H9 (cell line): ENCODE results near the gene ABCG1. TPM values are rescaled to one million over a fixed set of nuclear protein-coding genes. Genes with fewer than 3 reads are reported as not detected.

ENCODE experiments used
- DNase-seq: peaks from one replicate; pipeline ENCODE4 v3.0.0-alpha.2; 2017
- H2AFZ ChIP-seq: one replicate; pipeline ENCODE4 v1.6.1; 2013; ENCODE audit warnings: mild to moderate bottlenecking, low read length, control low read depth, moderate library complexity
- H2AK5ac ChIP-seq: 2 replicates; pipeline ENCODE4 v1.6.1; 2013; ENCODE audit warnings: low read length, control low read depth, mixed read lengths; ENCODE audit not compliant: insufficient read length
- H2BK120ac ChIP-seq: one replicate; pipeline ENCODE4 v1.6.1; 2013; ENCODE audit warnings: low read depth, mild to moderate bottlenecking, low read length, control low read depth, inconsistent platforms; ENCODE audit not compliant: poor library complexity, severe bottlenecking
- H2BK12ac ChIP-seq: 2 replicates; pipeline ENCODE4 v1.6.1; 2013; ENCODE audit warnings: low read length, control low read depth, mixed read lengths, low read depth; ENCODE audit not compliant: insufficient read length
- H2BK15ac ChIP-seq: 2 replicates; pipeline ENCODE4 v1.6.1; 2013; ENCODE audit warnings: low read depth, low read length, control low read depth
- H2BK20ac ChIP-seq: one replicate; pipeline ENCODE4 v1.6.1; 2013; ENCODE audit warnings: low read depth, mild to moderate bottlenecking, low read length, control low read depth, inconsistent platforms; ENCODE audit not compliant: poor library complexity, severe bottlenecking
- H2BK5ac ChIP-seq: 2 replicates; pipeline ENCODE4 v1.6.1; 2013; ENCODE audit warnings: low read length, control low read depth, mixed read lengths; ENCODE audit not compliant: insufficient read length
- H3K14ac ChIP-seq: 2 replicates; pipeline ENCODE4 v1.6.1; 2013; ENCODE audit warnings: low read length, control low read depth; ENCODE audit not compliant: insufficient read depth
- H3K18ac ChIP-seq: 2 replicates; pipeline ENCODE4 v1.6.1; 2013; ENCODE audit warnings: low read depth, mild to moderate bottlenecking, mixed read lengths, low read length, control low read depth; ENCODE audit not compliant: insufficient read length
- H3K23ac ChIP-seq: 2 replicates; pipeline ENCODE4 v1.6.1; 2013; ENCODE audit warnings: low read length, control low read depth, mixed read lengths, low read depth; ENCODE audit not compliant: insufficient read length
- H3K23me2 ChIP-seq: 2 replicates; pipeline ENCODE4 v1.6.1; 2013; ENCODE audit warnings: low read depth, mild to moderate bottlenecking, mixed read lengths, low read length, control low read depth; ENCODE audit not compliant: insufficient read length, poor library complexity, severe bottlenecking
- H3K27ac ChIP-seq: 2 replicates; pipeline ENCODE4 v1.5.1; 2013; ENCODE audit warnings: low read length, control low read depth, mixed read lengths, low read depth; ENCODE audit not compliant: insufficient read length
- H3K27me3 ChIP-seq: 2 replicates; pipeline ENCODE4 v1.6.1; 2013; ENCODE audit warnings: low read length, control low read depth, inconsistent platforms; ENCODE audit not compliant: insufficient read depth
- H3K4ac ChIP-seq: 2 replicates; pipeline ENCODE4 v1.6.1; 2013; ENCODE audit warnings: low read depth, mild to moderate bottlenecking, control low read depth, inconsistent platforms, low read length, moderate library complexity
- H3K4me1 ChIP-seq: 2 replicates; pipeline ENCODE4 v1.6.1; 2013; ENCODE audit warnings: low read length, control low read depth, inconsistent platforms; ENCODE audit not compliant: insufficient read depth
- H3K4me2 ChIP-seq: 2 replicates; pipeline ENCODE4 v1.6.1; 2013; ENCODE audit warnings: low read length, control low read depth, mixed read lengths; ENCODE audit not compliant: insufficient read length, insufficient read depth
- H3K56ac ChIP-seq: 2 replicates; pipeline ENCODE4 v1.6.1; 2013; ENCODE audit warnings: low read depth, mild to moderate bottlenecking, mixed read lengths, low read length, control low read depth; ENCODE audit not compliant: insufficient read length
- H3K79me1 ChIP-seq: 2 replicates; pipeline ENCODE4 v1.6.1; 2013; ENCODE audit warnings: low read depth, mild to moderate bottlenecking, moderate library complexity, low read length, control low read depth, inconsistent platforms; ENCODE audit not compliant: insufficient read depth, poor library complexity, severe bottlenecking
- H3K79me2 ChIP-seq: 2 replicates; pipeline ENCODE4 v1.6.1; 2013; ENCODE audit warnings: low read length, control low read depth, inconsistent platforms; ENCODE audit not compliant: insufficient read depth
- H3K9ac ChIP-seq: 2 replicates; pipeline ENCODE4 v1.6.1; 2013; ENCODE audit warnings: low read length, control low read depth, mixed read lengths; ENCODE audit not compliant: insufficient read length; ENCODE audit errors: extremely low read depth
- H3K9me3 ChIP-seq: one replicate; pipeline ENCODE4 v1.6.1; 2013; ENCODE audit warnings: low read depth, low read length, inconsistent platforms; ENCODE audit not compliant: control insufficient read depth
- H3T11ph ChIP-seq: one replicate; pipeline ENCODE4 v1.6.1; 2013; ENCODE audit warnings: mild to moderate bottlenecking, low read length, control low read depth, inconsistent platforms
- H4K20me1 ChIP-seq: one replicate; pipeline ENCODE4 v1.6.1; 2013; ENCODE audit not compliant: control insufficient read depth, insufficient read length, insufficient read depth
- H4K5ac ChIP-seq: 2 replicates; pipeline ENCODE4 v1.6.1; 2013; ENCODE audit warnings: low read depth, mild to moderate bottlenecking, mixed read lengths, low read length, control low read depth; ENCODE audit not compliant: insufficient read length
- H4K8ac ChIP-seq: replicated peaks from 2 replicates; pipeline ENCODE4 v1.6.1; 2013; ENCODE audit warnings: low read length, control low read depth, mixed read lengths, low read depth; ENCODE audit not compliant: insufficient read length
- H4K91ac ChIP-seq: 2 replicates; pipeline ENCODE4 v1.6.1; 2013; ENCODE audit warnings: low read depth, mild to moderate bottlenecking, moderate library complexity, mixed read lengths, low read length, control low read depth; ENCODE audit not compliant: insufficient read length
- H3K27ac Mint-ChIP-seq, 3 experiments: 2 replicates in 2 of 3; 3 replicates in 1 of 3; pipeline ENCODE4 v1.8.0; 2020 to 2021; ENCODE audit warnings: mixed read lengths in 3 of 3, mild to moderate bottlenecking in 1 of 3, moderate library complexity in 1 of 3
- H3K27me3 Mint-ChIP-seq: 2 replicates; pipeline ENCODE4 v1.8.0; 2021; ENCODE audit warnings: low read depth, mild to moderate bottlenecking, moderate library complexity, mixed read lengths
- H3K36me3 Mint-ChIP-seq, 3 experiments: 2 replicates in 2 of 3; 3 replicates in 1 of 3; pipeline ENCODE4 v1.8.0; 2020 to 2021; ENCODE audit warnings: low read depth in 3 of 3, mixed read lengths in 3 of 3; ENCODE audit not compliant: insufficient read depth in 1 of 3
- H3K4me1 Mint-ChIP-seq, 2 experiments: 2 replicates each; pipeline ENCODE4 v1.8.0; 2020; ENCODE audit warnings: mixed read lengths in 2 of 2
- H3K4me3 Mint-ChIP-seq, 2 experiments: 2 replicates in 1 of 2; 3 replicates in 1 of 2; pipeline ENCODE4 v1.8.0; 2020 to 2021; ENCODE audit warnings: mild to moderate bottlenecking in 2 of 2, mixed read lengths in 2 of 2, moderate library complexity in 1 of 2
- H3K9me3 Mint-ChIP-seq, 2 experiments: 2 replicates in 1 of 2; 3 replicates in 1 of 2; pipeline ENCODE4 v1.8.0; 2020; ENCODE audit warnings: mild to moderate bottlenecking in 2 of 2, mixed read lengths in 2 of 2, moderate library complexity in 1 of 2
- WGBS: extraction: QIAGEN DNeasy Blood & Tissue Kit; methylation state at CpG from one replicate; pipeline ENCODE4 v1.1.7; 2013; ENCODE audit warnings: missing lambda C conversion rate, low lambda C conversion rate, mixed read lengths; ENCODE audit not compliant: insufficient read length; ENCODE audit errors: extremely low coverage; 5-methylcytosine and 5-hydroxymethylcytosine counted together
- total RNA-seq: library from RNA; stranded (reverse); gene quantifications from 2 replicates; pipeline ENCODE4 v1.2.1, GENCODE V29; 2021
- TF ChIP-seq, protein P1 (sequence below): fragments of 200-600 bp; sonication (generic); conservative IDR thresholded peaks from 3 replicates; pipeline ENCODE4 v1.8.0; 2021; ENCODE audit warnings: antibody characterized with exemption, mild to moderate bottlenecking

ABCG1 gene
- total RNA-seq, 1 experiment from 2014 or later, result 0.83 TPM

DNA sequence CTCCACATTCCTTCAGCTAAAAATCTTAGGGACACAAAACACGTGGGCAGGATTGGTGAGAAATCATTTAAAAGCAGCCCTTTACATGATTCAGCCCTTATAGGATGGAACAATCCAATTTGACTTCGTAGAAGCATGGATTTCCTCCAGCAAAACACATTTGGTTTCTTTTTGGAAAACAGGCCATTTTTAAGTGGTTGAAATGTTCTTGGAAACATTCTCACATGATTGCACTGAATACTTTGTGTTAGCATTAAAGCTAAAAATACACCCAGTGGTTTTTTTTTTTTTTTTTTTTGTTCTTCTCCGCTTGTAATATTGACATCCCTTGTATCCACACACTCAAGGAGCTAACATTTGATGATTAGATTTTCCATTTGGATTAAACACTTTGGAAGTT lies 42.1 kb upstream of the ABCG1 start:
- H2AFZ ChIP-seq, result no peak overlapping the region
- no peak overlapping the region for H2BK15ac ChIP-seq
- no peaks in the 10 kb centered on the region for H3K4me1 ChIP-seq
- no peak overlapping the region for H3K56ac ChIP-seq
- no peak overlapping the region for H3K27ac Mint-ChIP-seq
- H3K27me3 Mint-ChIP-seq, result peaks cover 15% of the 10 kb centered on the region
- H3K14ac ChIP-seq, result no peak overlapping the region
- no peak overlapping the region for H3K18ac ChIP-seq
- no peak overlapping the region for H2BK20ac ChIP-seq
- no peak overlapping the region for H2BK120ac ChIP-seq
- no peak overlapping the region for H3K4me3 Mint-ChIP-seq
- H3K27ac ChIP-seq, result no peak overlapping the region
- no peak overlapping the region for H2BK5ac ChIP-seq
- H3K36me3 Mint-ChIP-seq, result no peaks in the 10 kb centered on the region
- peaks cover 0 to 2% of the 10 kb centered on the region in 2 experiments; a peak in 1 of 5 replicates for H3K9me3 Mint-ChIP-seq
- WGBS, result no CpG with 5 or more reads among the region's 3 CpGs
- H3K9me3 ChIP-seq, result no peaks in the 10 kb centered on the region
- peaks cover 4% of the 10 kb centered on the region in 2 experiments; a peak in 3 of 4 replicates for H3K4me1 Mint-ChIP-seq
- TF ChIP-seq, protein P1, sequence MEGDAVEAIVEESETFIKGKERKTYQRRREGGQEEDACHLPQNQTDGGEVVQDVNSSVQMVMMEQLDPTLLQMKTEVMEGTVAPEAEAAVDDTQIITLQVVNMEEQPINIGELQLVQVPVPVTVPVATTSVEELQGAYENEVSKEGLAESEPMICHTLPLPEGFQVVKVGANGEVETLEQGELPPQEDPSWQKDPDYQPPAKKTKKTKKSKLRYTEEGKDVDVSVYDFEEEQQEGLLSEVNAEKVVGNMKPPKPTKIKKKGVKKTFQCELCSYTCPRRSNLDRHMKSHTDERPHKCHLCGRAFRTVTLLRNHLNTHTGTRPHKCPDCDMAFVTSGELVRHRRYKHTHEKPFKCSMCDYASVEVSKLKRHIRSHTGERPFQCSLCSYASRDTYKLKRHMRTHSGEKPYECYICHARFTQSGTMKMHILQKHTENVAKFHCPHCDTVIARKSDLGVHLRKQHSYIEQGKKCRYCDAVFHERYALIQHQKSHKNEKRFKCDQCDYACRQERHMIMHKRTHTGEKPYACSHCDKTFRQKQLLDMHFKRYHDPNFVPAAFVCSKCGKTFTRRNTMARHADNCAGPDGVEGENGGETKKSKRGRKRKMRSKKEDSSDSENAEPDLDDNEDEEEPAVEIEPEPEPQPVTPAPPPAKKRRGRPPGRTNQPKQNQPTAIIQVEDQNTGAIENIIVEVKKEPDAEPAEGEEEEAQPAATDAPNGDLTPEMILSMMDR, result no peak
- H2AK5ac ChIP-seq, result no peak overlapping the region
- H4K20me1 ChIP-seq, result no peaks in the 10 kb centered on the region
- H4K5ac ChIP-seq, result no peak overlapping the region
- H3K4me2 ChIP-seq, result no peak overlapping the region
- H2BK12ac ChIP-seq, result no peak overlapping the region
- no peak overlapping the region for H3K9ac ChIP-seq
- no peak overlapping the region for H3K23ac ChIP-seq
- H3T11ph ChIP-seq, result no peak overlapping the region
- no peak overlapping the region for H4K8ac ChIP-seq
- no peaks in the 10 kb centered on the region for H3K27me3 ChIP-seq
- no peak overlapping the region for H3K4ac ChIP-seq
- H3K79me1 ChIP-seq, result no peaks in the 10 kb centered on the region
- no peak for DNase-seq
- H3K79me2 ChIP-seq, result no peaks in the 10 kb centered on the region
- no peaks in the 10 kb centered on the region for H3K23me2 ChIP-seq
- H4K91ac ChIP-seq, result no peak overlapping the region
